Measurements from ENCODE around the gene PGAP1.

PGAP1 gene

DNA sequence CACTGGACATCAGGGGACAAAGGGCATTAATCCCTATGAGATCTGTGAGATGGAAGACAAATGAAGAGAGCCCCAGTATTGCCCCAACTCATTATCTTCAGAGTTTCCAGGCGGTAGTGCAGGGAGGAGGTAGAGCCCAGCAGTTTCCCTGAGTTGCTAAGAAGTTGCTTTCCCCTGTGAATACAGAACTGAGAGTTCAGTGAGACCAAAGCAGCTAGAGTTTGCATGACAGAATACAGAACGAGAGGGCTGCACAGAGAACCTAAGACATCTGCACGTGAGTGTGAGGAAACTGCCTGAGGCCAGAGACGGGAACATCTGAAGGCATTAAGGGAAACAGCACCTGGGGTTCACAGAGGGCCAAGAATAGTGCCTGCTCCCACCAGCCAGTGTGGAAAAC is 18.1 kb upstream of the PGAP1 start:
- H3K27ac ChIP-seq (replicated peaks; ENCODE audit: low read length) = peak overlapping the region; percentile 13
- no peaks in the 10 kb centered on the region for H3K79me1 ChIP-seq (ENCODE audit: low read depth, low read length)
- H3K27me3 ChIP-seq (ENCODE audit: control insufficient read depth in 3 of 3, insufficient read depth in 3 of 3, low read depth in 1 of 3, low read length in 3 of 3) = no peaks in the 10 kb centered on the region
- peaks cover 0 to 4% of the 10 kb centered on the region in 2 donors for H3K4me1 ChIP-seq (ENCODE audit: control insufficient read depth in 2 of 2, insufficient read depth in 1 of 2, low read depth in 1 of 2, low read length in 2 of 2)
- no peak overlapping the region for H2BK120ac ChIP-seq (ENCODE audit: low read depth, low read length)
- H3K4me2 ChIP-seq (ENCODE audit: insufficient read depth, low read length, poor library complexity, severe bottlenecking) = no peak overlapping the region
- no peak for DNase-seq (ENCODE audit: low spot score)
- H4K91ac ChIP-seq (ENCODE audit: low read depth, low read length, poor library complexity) = no peak overlapping the region
- H3K4me3 ChIP-seq (ENCODE audit: low read length in 2 of 2) = no peak overlapping the region
- H3K14ac ChIP-seq (ENCODE audit: low read length) = no peak overlapping the region
- no CpG with 5 or more reads among the region's 4 CpGs for WGBS, 2 donors (ENCODE audit: extremely low coverage in 2 of 2, insufficient read length in 2 of 2, insufficient replicate concordance in 1 of 2)
- H2AK5ac ChIP-seq (ENCODE audit: low read depth, low read length) = no peak overlapping the region
- H3K23ac ChIP-seq (ENCODE audit: low read depth, low read length, poor library complexity) = no peak overlapping the region
- H3K36me3 ChIP-seq (replicated peaks in 1 of 2; ENCODE audit: control insufficient read depth in 2 of 2, insufficient read depth in 2 of 2, low read length in 2 of 2) = no peaks in the 10 kb centered on the region
- H3K4ac ChIP-seq (ENCODE audit: low read length) = no peak overlapping the region
- H3K9me3 ChIP-seq (replicated peaks in 1 of 2; ENCODE audit: control insufficient read depth in 2 of 2, insufficient read depth in 1 of 2, low read depth in 1 of 2, low read length in 2 of 2) = no peaks in the 10 kb centered on the region
- no peak overlapping the region for H2BK12ac ChIP-seq (ENCODE audit: low read length)
- H2AFZ ChIP-seq (ENCODE audit: low read length) = peak overlapping the region; percentile 76
- no peak overlapping the region for H3K18ac ChIP-seq (ENCODE audit: low read length)
- no peak overlapping the region for H4K8ac ChIP-seq (ENCODE audit: low read depth, low read length)
- H2BK15ac ChIP-seq (ENCODE audit: low read length) = no peak overlapping the region
- no peak overlapping the region for H3K9ac ChIP-seq (ENCODE audit: low read depth, low read length, poor library complexity)
- no peak overlapping the region for H2BK5ac ChIP-seq (ENCODE audit: low read length)

DNA sequence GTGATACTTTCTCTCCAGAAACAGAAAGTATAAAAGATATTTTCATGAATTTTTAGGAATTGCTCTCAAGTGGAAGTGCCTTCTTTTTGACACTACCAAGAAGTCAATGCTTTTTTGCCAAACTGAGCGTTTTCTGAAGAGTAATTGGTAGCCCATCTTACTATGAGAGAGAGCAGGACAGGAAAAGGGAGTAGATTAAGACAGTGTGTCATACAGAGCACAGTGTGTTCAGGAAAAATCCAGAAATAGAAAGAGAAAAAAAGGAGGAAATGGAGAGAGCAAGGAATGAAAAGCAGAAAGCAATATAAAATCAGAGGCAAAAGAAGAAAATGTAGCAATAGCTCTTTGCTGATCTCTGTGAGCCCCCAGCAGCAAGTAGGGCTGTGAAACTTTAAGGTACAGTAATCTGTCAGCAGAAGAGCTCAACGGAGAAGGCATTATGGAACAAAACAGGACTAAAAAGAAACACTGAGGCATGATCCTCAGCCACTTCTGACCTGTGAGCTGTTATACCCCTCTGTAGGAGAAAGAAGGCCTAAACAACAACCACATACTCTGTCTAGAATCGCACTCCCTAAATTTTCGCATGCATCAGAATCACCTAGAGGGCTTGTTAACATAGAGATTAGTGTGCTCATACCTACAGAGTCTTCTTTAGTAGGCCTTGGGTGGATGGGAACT is 15.0 kb upstream of the PGAP1 start:
- H2BK5ac ChIP-seq (ENCODE audit: low read length) = no peak overlapping the region
- no peak overlapping the region for H3K14ac ChIP-seq (ENCODE audit: low read length)
- H3K79me1 ChIP-seq (ENCODE audit: low read depth, low read length) = no peaks in the 10 kb centered on the region
- WGBS, 2 donors (ENCODE audit: extremely low coverage in 2 of 2, insufficient read length in 2 of 2, insufficient replicate concordance in 1 of 2) = no CpG with 5 or more reads among the region's 4 CpGs
- no peak overlapping the region for H2BK15ac ChIP-seq (ENCODE audit: low read length)
- no peak overlapping the region for H3K4me2 ChIP-seq (ENCODE audit: insufficient read depth, low read length, poor library complexity, severe bottlenecking)
- no peaks in the 10 kb centered on the region for H3K9me3 ChIP-seq (replicated peaks in 1 of 2; ENCODE audit: control insufficient read depth in 2 of 2, insufficient read depth in 1 of 2, low read depth in 1 of 2, low read length in 2 of 2)
- H3K4me1 ChIP-seq (ENCODE audit: control insufficient read depth in 2 of 2, insufficient read depth in 1 of 2, low read depth in 1 of 2, low read length in 2 of 2) = peaks cover 0 to 4% of the 10 kb centered on the region in 2 donors
- H2BK120ac ChIP-seq (ENCODE audit: low read depth, low read length) = no peak overlapping the region
- no peak overlapping the region for H2AK5ac ChIP-seq (ENCODE audit: low read depth, low read length)
- H2BK12ac ChIP-seq (ENCODE audit: low read length) = no peak overlapping the region
- no peak overlapping the region for H4K91ac ChIP-seq (ENCODE audit: low read depth, low read length, poor library complexity)
- H3K4me3 ChIP-seq (ENCODE audit: low read length in 2 of 2) = no peak overlapping the region
- H3K9ac ChIP-seq (ENCODE audit: low read depth, low read length, poor library complexity) = no peak overlapping the region
- no peaks in the 10 kb centered on the region for H3K36me3 ChIP-seq (replicated peaks in 1 of 2; ENCODE audit: control insufficient read depth in 2 of 2, insufficient read depth in 2 of 2, low read length in 2 of 2)
- H3K23ac ChIP-seq (ENCODE audit: low read depth, low read length, poor library complexity) = no peak overlapping the region
- H3K27me3 ChIP-seq (ENCODE audit: control insufficient read depth in 3 of 3, insufficient read depth in 3 of 3, low read depth in 1 of 3, low read length in 3 of 3) = no peaks in the 10 kb centered on the region
- no peak overlapping the region for H3K27ac ChIP-seq (replicated peaks; ENCODE audit: low read length)
- DNase-seq (ENCODE audit: low spot score) = no peak
- H3K18ac ChIP-seq (ENCODE audit: low read length) = no peak overlapping the region
- H4K8ac ChIP-seq (ENCODE audit: low read depth, low read length) = no peak overlapping the region
- no peak overlapping the region for H3K4ac ChIP-seq (ENCODE audit: low read length)
- peak overlapping the region; percentile 25 for H2AFZ ChIP-seq (ENCODE audit: low read length)

DNA sequence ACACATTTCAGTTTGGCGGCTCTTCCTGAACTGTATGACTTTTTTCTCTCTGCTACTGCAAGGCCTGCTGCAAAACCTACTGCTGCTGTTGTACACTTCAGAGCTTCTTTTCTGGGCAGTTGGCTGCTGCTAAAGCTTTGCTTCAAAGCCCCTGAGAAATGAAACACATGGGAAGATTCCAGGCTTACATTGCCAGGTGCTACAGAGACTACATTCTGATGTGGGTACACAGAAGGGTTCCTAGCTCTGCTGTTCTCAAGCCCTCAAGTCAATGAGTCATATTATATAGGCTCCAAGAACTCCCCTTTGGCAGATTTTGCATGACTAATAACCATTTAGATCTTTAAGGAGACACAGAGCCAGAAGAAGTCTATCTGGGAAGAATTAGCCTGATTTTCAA is 12.9 kb upstream of the PGAP1 start:
- WGBS, 2 donors (ENCODE audit: extremely low coverage in 2 of 2, insufficient read length in 2 of 2, insufficient replicate concordance in 1 of 2) = no CpG with 5 or more reads among the region's 1 CpG

DNA sequence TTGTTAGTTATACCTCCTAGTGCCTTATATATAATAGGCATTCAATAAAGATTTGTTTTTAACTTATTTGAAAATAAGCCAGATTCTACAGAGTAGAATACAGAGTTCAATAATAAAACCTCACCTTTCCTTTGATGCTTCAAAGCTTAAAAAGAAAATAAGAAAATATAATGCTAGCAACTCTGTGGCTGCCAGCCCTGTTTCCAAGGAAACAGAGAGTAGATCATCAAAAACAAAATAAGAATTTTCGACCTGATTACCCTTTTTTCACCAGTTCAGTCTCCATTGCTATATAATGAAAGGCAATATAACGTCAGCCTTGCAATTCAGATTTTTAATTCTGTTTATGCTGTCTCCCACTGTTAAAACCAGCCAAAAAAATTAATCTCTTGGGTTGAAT is 8.9 kb upstream of the PGAP1 start:
- no peak overlapping the region for H4K8ac ChIP-seq (ENCODE audit: low read depth, low read length)
- H2AFZ ChIP-seq (ENCODE audit: low read length) = no peak overlapping the region
- H2BK15ac ChIP-seq (ENCODE audit: low read length) = no peak overlapping the region
- no peaks in the 10 kb centered on the region for H3K27me3 ChIP-seq (ENCODE audit: control insufficient read depth in 3 of 3, insufficient read depth in 3 of 3, low read depth in 1 of 3, low read length in 3 of 3)
- H4K91ac ChIP-seq (ENCODE audit: low read depth, low read length, poor library complexity) = no peak overlapping the region
- H3K4me3 ChIP-seq (ENCODE audit: low read length in 2 of 2) = no peak overlapping the region
- H3K36me3 ChIP-seq (replicated peaks in 1 of 2; ENCODE audit: control insufficient read depth in 2 of 2, insufficient read depth in 2 of 2, low read length in 2 of 2) = no peaks in the 10 kb centered on the region
- no peak overlapping the region for H3K4me2 ChIP-seq (ENCODE audit: insufficient read depth, low read length, poor library complexity, severe bottlenecking)
- H2BK12ac ChIP-seq (ENCODE audit: low read length) = no peak overlapping the region
- DNase-seq (ENCODE audit: low spot score) = no peak
- H3K79me1 ChIP-seq (ENCODE audit: low read depth, low read length) = no peaks in the 10 kb centered on the region
- H3K23ac ChIP-seq (ENCODE audit: low read depth, low read length, poor library complexity) = no peak overlapping the region
- no peak overlapping the region for H3K27ac ChIP-seq (replicated peaks; ENCODE audit: low read length)
- H3K14ac ChIP-seq (ENCODE audit: low read length) = no peak overlapping the region
- H3K18ac ChIP-seq (ENCODE audit: low read length) = no peak overlapping the region
- H2BK5ac ChIP-seq (ENCODE audit: low read length) = no peak overlapping the region
- no peak overlapping the region for H3K9ac ChIP-seq (ENCODE audit: low read depth, low read length, poor library complexity)
- WGBS, 2 donors (ENCODE audit: extremely low coverage in 2 of 2, insufficient read length in 2 of 2, insufficient replicate concordance in 1 of 2) = no CpG with 5 or more reads among the region's 2 CpGs
- H3K9me3 ChIP-seq (replicated peaks in 1 of 2; ENCODE audit: control insufficient read depth in 2 of 2, insufficient read depth in 1 of 2, low read depth in 1 of 2, low read length in 2 of 2) = no peaks in the 10 kb centered on the region
- H3K4me1 ChIP-seq (ENCODE audit: control insufficient read depth in 2 of 2, insufficient read depth in 1 of 2, low read depth in 1 of 2, low read length in 2 of 2) = no peaks in the 10 kb centered on the region
- no peak overlapping the region for H3K4ac ChIP-seq (ENCODE audit: low read length)
- H2AK5ac ChIP-seq (ENCODE audit: low read depth, low read length) = no peak overlapping the region
- H2BK120ac ChIP-seq (ENCODE audit: low read depth, low read length) = no peak overlapping the region

More for the DNA sequence above, 12.9 kb upstream of the PGAP1 start:
- no peak overlapping the region for H4K91ac ChIP-seq (ENCODE audit: low read depth, low read length, poor library complexity)
- H2BK15ac ChIP-seq (ENCODE audit: low read length) = no peak overlapping the region
- no peaks in the 10 kb centered on the region for H3K36me3 ChIP-seq (replicated peaks in 1 of 2; ENCODE audit: control insufficient read depth in 2 of 2, insufficient read depth in 2 of 2, low read length in 2 of 2)
- H2BK12ac ChIP-seq (ENCODE audit: low read length) = no peak overlapping the region
- no peak overlapping the region for H4K8ac ChIP-seq (ENCODE audit: low read depth, low read length)
- DNase-seq (ENCODE audit: low spot score) = no peak
- H2BK120ac ChIP-seq (ENCODE audit: low read depth, low read length) = no peak overlapping the region
- no peak overlapping the region for H2BK5ac ChIP-seq (ENCODE audit: low read length)
- no peak overlapping the region for H2AFZ ChIP-seq (ENCODE audit: low read length)
- H3K9me3 ChIP-seq (replicated peaks in 1 of 2; ENCODE audit: control insufficient read depth in 2 of 2, insufficient read depth in 1 of 2, low read depth in 1 of 2, low read length in 2 of 2) = no peaks in the 10 kb centered on the region
- H3K23ac ChIP-seq (ENCODE audit: low read depth, low read length, poor library complexity) = no peak overlapping the region
- no peak overlapping the region for H3K18ac ChIP-seq (ENCODE audit: low read length)
- H3K79me1 ChIP-seq (ENCODE audit: low read depth, low read length) = no peaks in the 10 kb centered on the region
- H3K14ac ChIP-seq (ENCODE audit: low read length) = no peak overlapping the region
- H3K4me2 ChIP-seq (ENCODE audit: insufficient read depth, low read length, poor library complexity, severe bottlenecking) = no peak overlapping the region
- H3K9ac ChIP-seq (ENCODE audit: low read depth, low read length, poor library complexity) = no peak overlapping the region
- H3K4ac ChIP-seq (ENCODE audit: low read length) = no peak overlapping the region
- no peak overlapping the region for H3K4me3 ChIP-seq (ENCODE audit: low read length in 2 of 2)
- no peak overlapping the region for H3K27ac ChIP-seq (replicated peaks; ENCODE audit: low read length)
- no peak overlapping the region for H2AK5ac ChIP-seq (ENCODE audit: low read depth, low read length)
- no peaks in the 10 kb centered on the region for H3K27me3 ChIP-seq (ENCODE audit: control insufficient read depth in 3 of 3, insufficient read depth in 3 of 3, low read depth in 1 of 3, low read length in 3 of 3)
- H3K4me1 ChIP-seq (ENCODE audit: control insufficient read depth in 2 of 2, insufficient read depth in 1 of 2, low read depth in 1 of 2, low read length in 2 of 2) = peaks cover 0 to 4% of the 10 kb centered on the region in 2 donors
